GM19351 (cell line): ENCODE measurements around the gene SLX4IP.
"Not testable (repeated sequence)": the region's sequence is repeated elsewhere in the genome, so short reads cannot be mapped to it uniquely, and the experiment has no call there.

ENCODE experiments used
- ATAC-seq: cut with Tn5 transposase; IDR thresholded peaks from one replicate; pipeline ENCODE4 v1.9.1; 2021; ENCODE audit warnings: mild to moderate bottlenecking, moderate library complexity; ENCODE audit not compliant: unreplicated experiment

Gene SLX4IP

GRCh38 chr20:10565922-10566897 lies 131.1 kb downstream of the SLX4IP start:
- ATAC-seq = no peak

GRCh38 chr20:10568032-10568431 lies 132.9 kb downstream of the SLX4IP start:
- ATAC-seq = no peak

GRCh38 chr20:10571313-10571815 lies 136.3 kb downstream of the SLX4IP start:
- ATAC-seq = no peak

GRCh38 chr20:10572853-10573252 lies 137.7 kb downstream of the SLX4IP start:
- ATAC-seq = no peak

- no peak for ATAC-seq
Measured at GRCh38 chr20:10573273-10573950, 138.3 kb downstream of the SLX4IP start.

- no peak for ATAC-seq
Measured at GRCh38 chr20:10573951-10574339, 138.8 kb downstream of the SLX4IP start.

- no peak for ATAC-seq
Measured at GRCh38 chr20:10576411-10577090, 141.4 kb downstream of the SLX4IP start.

- no peak for ATAC-seq
Measured at GRCh38 chr20:10577648-10578047, 142.5 kb downstream of the SLX4IP start.

GRCh38 chr20:10578607-10579006 lies 143.5 kb downstream of the SLX4IP start:
- ATAC-seq = peak; percentile 72

- no peak for ATAC-seq
Measured at GRCh38 chr20:10579942-10580341, 144.8 kb downstream of the SLX4IP start.

- ATAC-seq = no peak
Measured at GRCh38 chr20:10580700-10581099, 145.6 kb downstream of the SLX4IP start.

- no peak for ATAC-seq
Measured at GRCh38 chr20:10581823-10582222, 146.7 kb downstream of the SLX4IP start.

GRCh38 chr20:10584371-10584770 lies 149.3 kb downstream of the SLX4IP start:
- no peak for ATAC-seq

- no peak for ATAC-seq
Measured at GRCh38 chr20:10585308-10585707, 150.2 kb downstream of the SLX4IP start.

GRCh38 chr20:10586296-10586695 lies 151.2 kb downstream of the SLX4IP start:
- no peak for ATAC-seq

- not testable (repeated sequence) for ATAC-seq
Measured at GRCh38 chr20:10590446-10590845, 155.3 kb downstream of the SLX4IP start.

GRCh38 chr20:10590950-10591671 lies 156.0 kb downstream of the SLX4IP start:
- ATAC-seq = no peak

- no peak for ATAC-seq
Measured at GRCh38 chr20:10591946-10592521, 156.9 kb downstream of the SLX4IP start.

- ATAC-seq = no peak
Measured at GRCh38 chr20:10594296-10594868, 159.3 kb downstream of the SLX4IP start.

- no peak for ATAC-seq
Measured at GRCh38 chr20:10595266-10595665, 160.2 kb downstream of the SLX4IP start.
